Astrocyte of the spinal cord (primary cell): ENCODE results near the gene RGS3.

Source experiments
- DNase-seq: peaks from one replicate; pipeline ENCODE4 v3.0.0; 2011; ENCODE audit warnings: low read depth, low spot score
- H3K4me3 ChIP-seq: 2 replicates; pipeline ENCODE4 v1.5.1; 2011; ENCODE audit warnings: low read depth, mild to moderate bottlenecking, low read length, moderate library complexity
- in situ Hi-C: cut with HindIII; loops from 2 replicates; pipeline ENCODE4 v1.10.0; 2017; ENCODE audit warnings: low sequenced_read_pairs
- TF ChIP-seq, protein P1 (sequence below): IDR thresholded peaks from 2 replicates; pipeline ENCODE4 v1.5.1; 2012; ENCODE audit warnings: low read depth, mild to moderate bottlenecking, low read length, inconsistent platforms

RGS3 gene

DNA sequence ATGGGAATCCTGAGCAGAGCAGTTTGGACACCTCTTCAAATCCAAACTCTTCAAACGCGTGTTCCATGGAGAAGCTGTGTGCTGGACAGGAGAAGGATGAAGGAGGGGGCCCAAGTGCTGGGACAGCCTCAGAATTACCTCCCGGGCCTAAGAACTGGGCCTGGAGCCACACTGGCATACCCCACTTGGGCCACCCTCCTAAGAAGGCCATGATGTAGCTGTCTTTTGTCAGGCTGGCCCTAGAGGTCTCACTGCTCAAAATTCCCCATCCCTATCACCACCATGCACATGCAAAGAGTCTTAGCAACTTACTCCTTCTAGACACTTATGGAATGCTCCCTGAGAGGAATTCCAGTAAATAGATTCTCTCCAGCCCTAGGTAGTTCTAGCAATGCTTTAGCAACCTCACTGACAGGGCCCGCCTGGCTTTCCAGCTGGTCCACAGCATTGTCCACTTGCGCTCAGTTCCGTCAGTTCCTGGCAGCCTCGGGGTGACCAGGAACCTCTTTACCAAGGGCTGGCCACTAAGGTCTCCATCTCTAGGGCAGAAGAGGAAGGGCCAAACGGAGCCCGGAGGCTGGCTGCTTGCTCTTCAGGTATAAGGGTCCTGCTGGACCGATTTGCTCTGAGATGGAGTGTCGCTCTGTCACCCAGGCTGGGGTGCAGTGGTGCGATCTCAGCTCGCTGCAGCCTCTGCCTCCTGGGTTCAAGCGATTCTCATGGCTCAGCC is 75.3 kb downstream of the RGS3 start:
- in situ Hi-C loops: no loop called here
- no peak overlapping the region for H3K4me3 ChIP-seq
- no peak for DNase-seq
- TF ChIP-seq, protein P1, sequence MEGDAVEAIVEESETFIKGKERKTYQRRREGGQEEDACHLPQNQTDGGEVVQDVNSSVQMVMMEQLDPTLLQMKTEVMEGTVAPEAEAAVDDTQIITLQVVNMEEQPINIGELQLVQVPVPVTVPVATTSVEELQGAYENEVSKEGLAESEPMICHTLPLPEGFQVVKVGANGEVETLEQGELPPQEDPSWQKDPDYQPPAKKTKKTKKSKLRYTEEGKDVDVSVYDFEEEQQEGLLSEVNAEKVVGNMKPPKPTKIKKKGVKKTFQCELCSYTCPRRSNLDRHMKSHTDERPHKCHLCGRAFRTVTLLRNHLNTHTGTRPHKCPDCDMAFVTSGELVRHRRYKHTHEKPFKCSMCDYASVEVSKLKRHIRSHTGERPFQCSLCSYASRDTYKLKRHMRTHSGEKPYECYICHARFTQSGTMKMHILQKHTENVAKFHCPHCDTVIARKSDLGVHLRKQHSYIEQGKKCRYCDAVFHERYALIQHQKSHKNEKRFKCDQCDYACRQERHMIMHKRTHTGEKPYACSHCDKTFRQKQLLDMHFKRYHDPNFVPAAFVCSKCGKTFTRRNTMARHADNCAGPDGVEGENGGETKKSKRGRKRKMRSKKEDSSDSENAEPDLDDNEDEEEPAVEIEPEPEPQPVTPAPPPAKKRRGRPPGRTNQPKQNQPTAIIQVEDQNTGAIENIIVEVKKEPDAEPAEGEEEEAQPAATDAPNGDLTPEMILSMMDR: no peak

DNA sequence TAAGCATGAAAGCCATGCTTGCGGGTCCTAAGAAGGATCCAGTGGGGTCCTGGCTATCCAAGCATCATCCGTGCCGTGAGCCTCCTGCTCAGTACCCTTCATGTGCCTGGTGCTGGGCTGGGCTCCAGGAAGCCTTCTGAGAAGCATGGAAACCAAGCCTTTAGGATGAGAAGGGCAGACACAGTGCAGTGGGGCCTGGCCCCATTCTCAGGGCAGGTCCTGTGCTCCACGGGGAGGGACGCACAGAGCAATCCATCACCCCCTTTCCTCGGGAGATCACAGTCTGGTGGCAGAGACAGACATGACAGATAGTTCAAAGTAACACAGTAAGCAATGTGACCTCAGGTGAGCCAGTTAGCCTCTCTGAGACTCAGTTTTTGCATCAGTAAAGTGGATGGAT is 76.9 kb downstream of the RGS3 start:
- TF ChIP-seq, protein P1: no peak
- no peak overlapping the region for H3K4me3 ChIP-seq
- in situ Hi-C loops: no loop called here
- DNase-seq: no peak

- in situ Hi-C loops: no loop called here
These were observed 77.7 kb downstream of the RGS3 start for GRCh38 chr9:113541019-113541900.

DNA sequence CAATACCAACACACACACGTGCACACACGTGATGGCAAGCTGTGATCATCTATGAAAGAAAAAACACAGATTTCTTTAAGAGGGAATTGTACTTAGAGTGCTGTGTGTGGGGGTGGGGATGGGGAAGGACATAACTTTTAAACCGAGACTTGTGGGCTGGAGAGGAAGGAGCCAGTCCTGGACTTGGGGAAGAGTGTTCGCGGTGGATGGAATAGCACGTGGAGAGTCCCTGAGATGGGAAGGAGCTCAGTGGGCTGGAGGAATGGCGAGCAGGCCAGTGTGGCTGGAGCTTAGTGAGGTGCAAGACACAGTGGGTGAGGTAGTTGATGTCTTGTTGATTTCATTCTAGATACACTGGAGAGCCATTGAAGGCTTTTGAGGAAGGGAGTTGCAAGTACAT is 78.5 kb downstream of the RGS3 start:
- no peak for DNase-seq
- in situ Hi-C loops: no loop called here
- no peak overlapping the region for H3K4me3 ChIP-seq
- TF ChIP-seq, protein P1: no peak

More at GRCh38 chr9:113541019-113541900, 77.7 kb downstream of the RGS3 start:
- H3K4me3 ChIP-seq: no peak overlapping the region
- TF ChIP-seq, protein P1: no peak
- peak; percentile 58 for DNase-seq

- DNase-seq: no peak
- H3K4me3 ChIP-seq: no peak overlapping the region
- in situ Hi-C loops: no loop called here
- TF ChIP-seq, protein P1: no peak
These were observed 79.2 kb downstream of the RGS3 start for GRCh38 chr9:113542741-113543140.

DNA sequence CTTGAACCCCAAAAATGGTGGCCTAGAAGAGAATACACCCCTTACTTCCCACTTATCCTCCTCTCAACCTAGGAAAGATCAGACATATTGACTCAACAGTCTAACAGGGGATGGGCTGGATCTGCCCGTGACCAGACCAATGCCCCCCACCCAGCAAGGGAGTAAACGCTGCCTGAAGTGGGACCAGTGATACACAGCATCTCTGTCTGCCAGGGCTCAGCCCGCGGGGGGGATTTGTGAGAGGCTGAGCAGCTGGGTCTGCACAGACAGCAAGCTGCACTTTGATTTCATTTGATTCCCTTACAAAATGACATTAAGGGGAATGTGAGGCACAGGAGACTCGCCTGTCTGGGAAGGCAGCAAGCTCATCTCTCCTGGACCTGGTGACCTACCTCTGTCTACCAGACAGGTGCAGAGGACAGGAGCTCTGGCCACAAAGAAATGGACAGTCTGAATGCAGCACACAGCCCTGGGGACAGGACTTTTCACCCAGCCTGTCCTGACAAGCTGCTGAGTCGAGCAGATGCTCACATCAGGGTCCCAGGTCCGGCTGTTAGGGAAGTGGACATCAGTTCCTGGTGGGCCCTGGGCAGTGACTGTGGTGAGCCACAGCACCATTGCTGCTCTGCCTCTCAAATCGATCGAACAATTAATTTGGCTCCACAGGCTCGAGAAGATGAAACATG is 79.9 kb downstream of the RGS3 start:
- H3K4me3 ChIP-seq: no peak overlapping the region
- in situ Hi-C loops: no loop called here
- no peak for DNase-seq
- TF ChIP-seq, protein P1: no peak
